Ovary (tissue), 9 donors: ENCODE measurements around the gene DYRK3. TPM values are rescaled to one million over a fixed set of nuclear protein-coding genes. Genes with fewer than 3 reads are reported as not detected.

Experiments
- DNase-seq, 5 donors: peaks; one replicate each; pipeline ENCODE4 v3.0.0-alpha.2; 2019 to 2020
- H3K27ac ChIP-seq, 2 donors: fragments of 200-600 bp; one replicate each; pipeline versions ENCODE4 v1.5.1 to v1.8.0; 2019 to 2022
- H3K27me3 ChIP-seq: fragments of 200-600 bp; one replicate; pipeline ENCODE4 v1.8.0; 2022
- H3K36me3 ChIP-seq: fragments of 200-600 bp; sonication (generic); one replicate; pipeline ENCODE4 v1.5.1; 2019
- H3K4me1 ChIP-seq: one replicate; pipeline ENCODE4 v1.8.1; 2013; ENCODE audit warnings: mild to moderate bottlenecking, moderate library complexity; ENCODE audit not compliant: insufficient read depth
- H3K4me3 ChIP-seq: fragments of 200-600 bp; sonication (generic); one replicate; pipeline ENCODE4 v1.5.1; 2017
- H3K9me3 ChIP-seq, 2 donors: fragments of 200-600 bp in 1 of 2; sonication (generic) in 1 of 2; one replicate each; pipeline versions ENCODE4 v1.5.1 to v1.8.1; 2013 to 2019; ENCODE audit warnings: mild to moderate bottlenecking in 1 of 2, moderate library complexity in 1 of 2
- EP300 ChIP-seq: sonication (generic); formaldehyde crosslinking; IDR thresholded peaks from one replicate; pipeline ENCODE4 v1.6.1; 2017; ENCODE audit warnings: antibody characterized with exemption
- POLR2A ChIP-seq: fragments of 450-650 bp; IDR thresholded peaks from one replicate; pipeline ENCODE4 v1.6.1; 2017; ENCODE audit warnings: antibody characterized with exemption, mild to moderate bottlenecking, moderate library complexity
- WGBS, 3 donors: extraction: QIAGEN DNeasy Blood & Tissue Kit in 1 of 3; methylation state at CpG; one replicate each; pipeline versions ENCODE4 v1.1.5 to v1.1.7; 2013 to 2017; 5-methylcytosine and 5-hydroxymethylcytosine counted together
- intact Hi-C, 4 donors: fragments of 100-400 bp; cut with DNase I; formaldehyde crosslinking; loops; one replicate each; pipeline versions ENCODE4 v1.11.0 to v1.15.1; 2022 to 2023
- polyA plus RNA-seq, 2 donors: library from polyadenylated mRNA; stranded (reverse); fragments of 200-250 nt in 1 of 2; fragments of 350-450 nt in 1 of 2; fragmentation: Illumina TruSeq in 1 of 2; extraction: RNeasy Lipid Tissue Mini Kit (QIAGEN cat#74804) in 1 of 2; gene quantifications; one replicate each; pipeline ENCODE4 v1.2.3, GENCODE V29; 2013 to 2014
- total RNA-seq, 7 donors: library from RNA; depleted of rRNA in 2 of 7; stranded (reverse); fragments of >200 nt in 2 of 7; fragmentation: NEBNext Ultra II Directional in 3 of 7; extraction: Animal tissue kit (Norgen Biotek cat#: 25700) in 3 of 7; gene quantifications; one replicate each; pipeline versions ENCODE4 v1.1.0 to v1.2.4, GENCODE V29; 2016 to 2023
- TF ChIP-seq, protein P1 (sequence below), 3 donors: fragments of 450-650 bp in 2 of 3; fragments of 200-600 bp in 1 of 3; IDR thresholded peaks; one replicate each; pipeline versions ENCODE4 v1.5.1 to v1.8.0; 2016 to 2022; ENCODE audit warnings: antibody characterized with exemption in 3 of 3, mild to moderate bottlenecking in 1 of 3
- donor health status: DM: no; HTN: no; CAD: no; lungs with moderate emphysema.
- donor health status: DM: no; HTN: no; CAD: no.
- donor health status: Bipolar disorder and iron deficiency.
- donor health status: DM: yes; HTN: yes; CAD: no.
- donor health status: DM: no; HTN: no; CAD: no.
- donor health status: DM: yes; HTN: yes; CAD: no.

The DYRK3 gene
- total and polyA plus RNA-seq, 9 donors, result 5.5 to 16.2 (median 10.1) TPM

DNA sequence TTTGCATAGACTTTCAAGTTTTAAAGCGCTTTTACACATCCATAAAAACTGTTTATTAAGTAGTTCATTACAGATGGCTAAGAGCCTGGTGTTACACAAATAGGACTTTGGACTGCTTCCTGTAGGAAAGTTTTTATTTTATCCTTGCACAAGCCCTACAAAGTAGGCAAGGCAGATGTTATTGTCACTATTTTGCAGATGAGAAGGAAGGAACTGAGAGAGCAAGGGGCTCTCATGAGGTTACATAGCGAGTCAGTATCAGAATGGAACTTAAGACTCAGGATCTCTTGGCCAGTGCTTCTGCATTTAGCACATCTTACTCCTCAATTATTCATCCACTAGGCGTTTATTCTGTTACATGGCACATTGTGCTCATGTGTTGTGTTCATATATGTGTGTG is 46.8 kb downstream of the DYRK3 start:
- intact Hi-C loops, result no loop called here
- H3K4me1 ChIP-seq, result peaks cover 2% of the 10 kb centered on the region
- no peak overlapping the region for H3K27ac ChIP-seq
- no peaks in the 10 kb centered on the region for H3K27me3 ChIP-seq
- 85 to 89% (median 86%) methylated on average over 3 of the region's 3 CpGs for WGBS, 3 donors
- no peaks in the 10 kb centered on the region for H3K36me3 ChIP-seq
- DNase-seq, result no peak
- H3K4me3 ChIP-seq, result no peak overlapping the region
- H3K9me3 ChIP-seq, result no peaks in the 10 kb centered on the region
- no peak for TF ChIP-seq POLR2A
- TF ChIP-seq, protein P1, sequence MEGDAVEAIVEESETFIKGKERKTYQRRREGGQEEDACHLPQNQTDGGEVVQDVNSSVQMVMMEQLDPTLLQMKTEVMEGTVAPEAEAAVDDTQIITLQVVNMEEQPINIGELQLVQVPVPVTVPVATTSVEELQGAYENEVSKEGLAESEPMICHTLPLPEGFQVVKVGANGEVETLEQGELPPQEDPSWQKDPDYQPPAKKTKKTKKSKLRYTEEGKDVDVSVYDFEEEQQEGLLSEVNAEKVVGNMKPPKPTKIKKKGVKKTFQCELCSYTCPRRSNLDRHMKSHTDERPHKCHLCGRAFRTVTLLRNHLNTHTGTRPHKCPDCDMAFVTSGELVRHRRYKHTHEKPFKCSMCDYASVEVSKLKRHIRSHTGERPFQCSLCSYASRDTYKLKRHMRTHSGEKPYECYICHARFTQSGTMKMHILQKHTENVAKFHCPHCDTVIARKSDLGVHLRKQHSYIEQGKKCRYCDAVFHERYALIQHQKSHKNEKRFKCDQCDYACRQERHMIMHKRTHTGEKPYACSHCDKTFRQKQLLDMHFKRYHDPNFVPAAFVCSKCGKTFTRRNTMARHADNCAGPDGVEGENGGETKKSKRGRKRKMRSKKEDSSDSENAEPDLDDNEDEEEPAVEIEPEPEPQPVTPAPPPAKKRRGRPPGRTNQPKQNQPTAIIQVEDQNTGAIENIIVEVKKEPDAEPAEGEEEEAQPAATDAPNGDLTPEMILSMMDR (IDR thresholded peaks at IDR 0.05), result no peak
- TF ChIP-seq EP300, result no peak

- Histone ChIP-seq H3K27ac (no peak overlapping the region), H3K4me3 (no peak overlapping the region), H3K36me3 (no peaks in the 10 kb centered on the region), H3K9me3 (no peaks in the 10 kb centered on the region), H3K4me1 (peaks cover 7% of the 10 kb centered on the region), H3K27me3 (no peaks in the 10 kb centered on the region)
- no peak for DNase-seq
- TF ChIP-seq, protein P1 (IDR thresholded peaks at IDR 0.05), result no peak
- no peak for TF ChIP-seq POLR2A
- no peak for TF ChIP-seq EP300
- intact Hi-C loops, result no loop called here
- WGBS, 3 donors, result 59 to 74% (median 64%) methylated on average over 6 of the region's 6 CpGs
Measured at GRCh38 chr1:206683313-206683712, 48.0 kb downstream of the DYRK3 start.

DNA sequence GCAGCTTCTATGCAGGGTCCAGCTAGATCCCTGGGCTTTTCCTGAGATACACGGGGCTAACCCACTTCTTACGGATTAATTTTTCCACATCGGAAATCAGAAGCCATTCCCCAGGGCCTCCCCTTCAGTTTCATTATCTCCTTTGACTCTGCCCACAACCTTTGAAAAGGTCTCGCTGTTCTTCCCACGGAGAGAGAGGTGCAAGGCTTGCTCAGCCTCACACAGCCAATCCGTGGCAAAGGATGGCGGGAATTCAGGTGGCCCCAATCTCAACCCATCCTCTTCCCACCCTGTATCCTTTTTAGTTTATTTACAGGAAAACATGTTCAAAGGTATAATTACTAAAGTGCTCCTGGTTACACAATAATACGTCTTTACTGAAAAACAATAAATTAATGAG is 48.7 kb downstream of the DYRK3 start:
- TF ChIP-seq, protein P1 (IDR thresholded peaks at IDR 0.05), result no peak
- no peak for TF ChIP-seq EP300
- no peak for TF ChIP-seq POLR2A
- H3K27ac ChIP-seq, result no peak overlapping the region
- DNase-seq, result no peak
- H3K4me1 ChIP-seq, result peaks cover 10% of the 10 kb centered on the region
- H3K27me3 ChIP-seq, result no peaks in the 10 kb centered on the region
- H3K9me3 ChIP-seq, result no peaks in the 10 kb centered on the region
- intact Hi-C loops, result no loop called here
- 46 to 61% (median 51%) methylated on average over 8 of the region's 8 CpGs for WGBS, 3 donors
- H3K4me3 ChIP-seq, result no peak overlapping the region
- H3K36me3 ChIP-seq, result no peaks in the 10 kb centered on the region

- peak; percentile 77 to 87 (median 83) for DNase-seq
- Histone ChIP-seq H3K27me3 (no peaks in the 10 kb centered on the region), H3K4me3 (peak within 1 kb of the TSS; percentile 66), H3K27ac (peak within 1 kb of the TSS; percentile 84 to 98), H3K36me3 (no peaks in the 10 kb centered on the region), H3K4me1 (peaks cover 10% of the 10 kb centered on the region), H3K9me3 (no peaks in the 10 kb centered on the region)
- intact Hi-C loops, result no loop called here
- WGBS, 3 donors, result 1% methylated on average over 45 to 68 of the region's 82 CpGs
- TF ChIP-seq, protein P1 (IDR thresholded peaks at IDR 0.05), result no peak
- TF ChIP-seq POLR2A, result peak; percentile 29
Measured at GRCh38 chr1:206684478-206685333, 49.4 kb downstream of the DYRK3 start, which contains the start of gene MAPKAPK2. Gene MAPKAPK2 (plus strand): TSS chr1:206684905. CDS start chr1:206685230, 325 bp downstream.
